SK-N-SH (cell line): ENCODE data around the gene PPP1R12B.

Experiments used
- CHD2 ChIP-seq: fragments of 150-350 bp; IDR thresholded peaks from 2 replicates; pipeline ENCODE4 v1.6.1; 2018; ENCODE audit warnings: low read length; ENCODE audit not compliant: partially characterized antibody
- CTCF ChIP-seq: fragments of 200-600 bp; sonication (generic); IDR thresholded peaks from 2 replicates; pipeline ENCODE4 v1.6.1; 2017; ENCODE audit warnings: antibody characterized with exemption, mild to moderate bottlenecking, moderate library complexity
- EZH2phosphoT487 ChIP-seq: fragments of 200-600 bp; sonication (generic); IDR thresholded peaks from 2 replicates; pipeline ENCODE4 v1.6.1; 2017; ENCODE audit warnings: low read depth, mixed run types, mild to moderate bottlenecking, antibody characterized with exemption, moderate library complexity, borderline replicate concordance
- GATA2 ChIP-seq: sonication (generic); formaldehyde crosslinking; IDR thresholded peaks from 2 replicates; pipeline ENCODE4 v1.5.0; 2020; ENCODE audit warnings: mild to moderate bottlenecking, missing genetic modification reagents
- MXI1 ChIP-seq: IDR thresholded peaks from 2 replicates; pipeline ENCODE4 v1.6.1; 2012; ENCODE audit warnings: mild to moderate bottlenecking, low read depth, low read length, improper control_type of control experiment
- NFIC ChIP-seq: IDR thresholded peaks from 2 replicates; pipeline ENCODE4 v1.4.0; 2012; ENCODE audit warnings: borderline replicate concordance
- POLR2AphosphoS5 ChIP-seq: IDR thresholded peaks from 2 replicates; pipeline ENCODE4 v1.6.1; 2012; ENCODE audit warnings: low read depth, low read length
- RFX5 ChIP-seq: IDR thresholded peaks from 2 replicates; pipeline ENCODE4 v1.6.1; 2012; ENCODE audit warnings: mild to moderate bottlenecking, improper control_type of control experiment, low read length
- YY1 ChIP-seq: IDR thresholded peaks from 2 replicates; pipeline ENCODE4 v1.4.0; 2012; ENCODE audit warnings: low read depth, mild to moderate bottlenecking

- TF ChIP-seq MXI1 (no peak), CHD2 (no peak), RFX5 (no peak), CTCF (no peak), NFIC (no peak), GATA2 (CRISPR knock-in tag) (no peak), POLR2AphosphoS5 (no peak), EZH2phosphoT487 (no peak), YY1 (no peak)
Measured at GRCh38 chr1:202306535-202307345, 41.8 kb upstream of the PPP1R12B start.
